Measurements from ENCODE around the gene NDUFA6.

Gene NDUFA6

DNA sequence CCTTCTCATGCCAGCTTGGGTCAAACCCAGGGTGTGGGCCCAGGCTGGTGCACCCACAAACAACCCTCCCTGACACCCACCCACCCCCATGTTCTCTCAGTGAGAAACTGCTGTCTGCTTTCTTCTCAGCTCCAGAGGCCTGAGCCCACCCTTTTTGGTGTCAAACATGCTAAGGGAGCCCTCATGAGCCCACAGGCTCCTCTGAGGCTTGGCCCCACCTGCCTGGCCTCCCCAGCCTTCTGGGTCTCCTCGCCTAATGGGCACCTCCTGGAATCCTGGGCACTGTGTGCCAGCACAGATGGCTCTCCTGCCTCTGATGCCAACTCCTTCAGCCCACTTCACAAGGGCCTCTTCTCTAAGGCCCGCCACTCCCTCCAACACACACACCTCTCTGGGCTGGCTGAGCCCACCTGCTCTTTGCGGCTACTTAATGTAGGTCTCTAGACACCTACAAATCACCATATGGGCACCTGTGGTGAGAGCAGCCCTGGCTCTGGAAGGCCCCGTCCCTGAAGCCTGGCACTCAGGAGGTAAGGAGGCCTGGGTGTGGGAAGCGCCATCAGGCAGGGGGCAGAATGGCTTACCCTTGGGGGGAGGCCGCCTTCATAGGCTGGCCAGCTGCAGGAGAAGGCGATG, 24.3 kb downstream of the NDUFA6 start (continued):
- TF ChIP-seq, protein P1, sequence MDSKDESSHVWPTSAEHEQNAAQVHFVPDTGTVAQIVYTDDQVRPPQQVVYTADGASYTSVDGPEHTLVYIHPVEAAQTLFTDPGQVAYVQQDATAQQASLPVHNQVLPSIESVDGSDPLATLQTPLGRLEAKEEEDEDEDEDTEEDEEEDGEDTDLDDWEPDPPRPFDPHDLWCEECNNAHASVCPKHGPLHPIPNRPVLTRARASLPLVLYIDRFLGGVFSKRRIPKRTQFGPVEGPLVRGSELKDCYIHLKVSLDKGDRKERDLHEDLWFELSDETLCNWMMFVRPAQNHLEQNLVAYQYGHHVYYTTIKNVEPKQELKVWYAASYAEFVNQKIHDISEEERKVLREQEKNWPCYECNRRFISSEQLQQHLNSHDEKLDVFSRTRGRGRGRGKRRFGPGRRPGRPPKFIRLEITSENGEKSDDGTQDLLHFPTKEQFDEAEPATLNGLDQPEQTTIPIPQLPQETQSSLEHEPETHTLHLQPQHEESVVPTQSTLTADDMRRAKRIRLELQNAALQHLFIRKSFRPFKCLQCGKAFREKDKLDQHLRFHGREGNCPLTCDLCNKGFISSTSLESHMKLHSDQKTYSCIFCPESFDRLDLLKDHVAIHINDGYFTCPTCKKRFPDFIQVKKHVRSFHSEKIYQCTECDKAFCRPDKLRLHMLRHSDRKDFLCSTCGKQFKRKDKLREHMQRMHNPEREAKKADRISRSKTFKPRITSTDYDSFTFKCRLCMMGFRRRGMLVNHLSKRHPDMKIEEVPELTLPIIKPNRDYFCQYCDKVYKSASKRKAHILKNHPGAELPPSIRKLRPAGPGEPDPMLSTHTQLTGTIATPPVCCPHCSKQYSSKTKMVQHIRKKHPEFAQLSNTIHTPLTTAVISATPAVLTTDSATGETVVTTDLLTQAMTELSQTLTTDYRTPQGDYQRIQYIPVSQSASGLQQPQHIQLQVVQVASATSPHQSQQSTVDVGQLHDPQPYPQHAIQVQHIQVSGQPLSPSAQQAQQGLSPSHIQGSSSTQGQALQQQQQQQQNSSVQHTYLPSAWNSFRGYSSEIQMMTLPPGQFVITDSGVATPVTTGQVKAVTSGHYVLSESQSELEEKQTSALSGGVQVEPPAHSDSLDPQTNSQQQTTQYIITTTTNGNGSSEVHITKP (tag by site-specific recombination; IDR thresholded peaks at IDR 0.05): no peak
- no peak for TF ChIP-seq GLI2 (tag by site-specific recombination; IDR thresholded peaks at IDR 0.05; ENCODE audit: borderline replicate concordance, low read depth)

DNA sequence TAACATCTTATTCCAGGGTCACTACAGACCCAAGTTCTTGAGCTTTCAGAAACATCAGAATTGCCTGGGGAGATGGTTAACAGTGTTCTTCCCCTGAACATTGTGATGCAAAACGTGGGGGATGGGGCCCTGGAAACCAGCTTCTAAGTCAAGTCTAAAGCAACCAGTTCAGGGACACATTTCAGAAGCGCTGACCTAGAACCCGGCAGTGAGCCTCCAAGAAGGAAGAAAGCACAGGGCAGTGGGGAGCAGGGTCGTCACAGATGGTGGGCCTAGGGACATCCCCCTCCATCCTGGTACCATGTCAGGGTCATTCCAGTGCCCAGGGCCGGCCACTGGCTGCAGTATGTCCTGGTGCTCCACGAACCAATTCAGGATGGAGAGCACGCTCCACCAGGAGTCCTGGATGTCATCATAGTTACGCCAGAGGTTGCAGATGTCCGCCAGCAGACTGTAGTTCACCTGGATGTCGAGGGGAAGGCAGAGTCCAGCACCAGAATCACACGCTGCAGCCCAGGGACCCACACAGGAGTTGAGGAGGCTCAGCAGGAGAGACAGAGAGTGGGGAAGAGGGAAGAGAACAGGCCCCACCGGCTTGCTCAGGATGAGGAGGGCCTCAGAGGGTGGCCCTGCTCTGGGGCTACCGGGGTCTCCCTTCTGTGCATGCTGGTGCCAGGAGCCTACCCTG, 25.0 kb downstream of the NDUFA6 start:
- TF ChIP-seq HOXD13 (CRISPR knock-in tag; IDR thresholded peaks at IDR 0.05; ENCODE audit: borderline replicate concordance) (no peak), KLF7 (tag by site-specific recombination; IDR thresholded peaks at IDR 0.05; ENCODE audit: borderline replicate concordance) (no peak), ZNF223 (tag by site-specific recombination; IDR thresholded peaks at IDR 0.05) (no peak), ZNF701 (tag by site-specific recombination; IDR thresholded peaks at IDR 0.05) (no peak), OSR2 (tag by site-specific recombination; IDR thresholded peaks at IDR 0.05) (no peak), ZNF610 (tag by site-specific recombination; IDR thresholded peaks at IDR 0.05; ENCODE audit: borderline replicate concordance) (no peak), GLIS1 (tag by site-specific recombination; IDR thresholded peaks at IDR 0.05) (no peak), ZNF184 (tag by site-specific recombination; IDR thresholded peaks at IDR 0.05) (no peak)
- TF ChIP-seq, protein P2, sequence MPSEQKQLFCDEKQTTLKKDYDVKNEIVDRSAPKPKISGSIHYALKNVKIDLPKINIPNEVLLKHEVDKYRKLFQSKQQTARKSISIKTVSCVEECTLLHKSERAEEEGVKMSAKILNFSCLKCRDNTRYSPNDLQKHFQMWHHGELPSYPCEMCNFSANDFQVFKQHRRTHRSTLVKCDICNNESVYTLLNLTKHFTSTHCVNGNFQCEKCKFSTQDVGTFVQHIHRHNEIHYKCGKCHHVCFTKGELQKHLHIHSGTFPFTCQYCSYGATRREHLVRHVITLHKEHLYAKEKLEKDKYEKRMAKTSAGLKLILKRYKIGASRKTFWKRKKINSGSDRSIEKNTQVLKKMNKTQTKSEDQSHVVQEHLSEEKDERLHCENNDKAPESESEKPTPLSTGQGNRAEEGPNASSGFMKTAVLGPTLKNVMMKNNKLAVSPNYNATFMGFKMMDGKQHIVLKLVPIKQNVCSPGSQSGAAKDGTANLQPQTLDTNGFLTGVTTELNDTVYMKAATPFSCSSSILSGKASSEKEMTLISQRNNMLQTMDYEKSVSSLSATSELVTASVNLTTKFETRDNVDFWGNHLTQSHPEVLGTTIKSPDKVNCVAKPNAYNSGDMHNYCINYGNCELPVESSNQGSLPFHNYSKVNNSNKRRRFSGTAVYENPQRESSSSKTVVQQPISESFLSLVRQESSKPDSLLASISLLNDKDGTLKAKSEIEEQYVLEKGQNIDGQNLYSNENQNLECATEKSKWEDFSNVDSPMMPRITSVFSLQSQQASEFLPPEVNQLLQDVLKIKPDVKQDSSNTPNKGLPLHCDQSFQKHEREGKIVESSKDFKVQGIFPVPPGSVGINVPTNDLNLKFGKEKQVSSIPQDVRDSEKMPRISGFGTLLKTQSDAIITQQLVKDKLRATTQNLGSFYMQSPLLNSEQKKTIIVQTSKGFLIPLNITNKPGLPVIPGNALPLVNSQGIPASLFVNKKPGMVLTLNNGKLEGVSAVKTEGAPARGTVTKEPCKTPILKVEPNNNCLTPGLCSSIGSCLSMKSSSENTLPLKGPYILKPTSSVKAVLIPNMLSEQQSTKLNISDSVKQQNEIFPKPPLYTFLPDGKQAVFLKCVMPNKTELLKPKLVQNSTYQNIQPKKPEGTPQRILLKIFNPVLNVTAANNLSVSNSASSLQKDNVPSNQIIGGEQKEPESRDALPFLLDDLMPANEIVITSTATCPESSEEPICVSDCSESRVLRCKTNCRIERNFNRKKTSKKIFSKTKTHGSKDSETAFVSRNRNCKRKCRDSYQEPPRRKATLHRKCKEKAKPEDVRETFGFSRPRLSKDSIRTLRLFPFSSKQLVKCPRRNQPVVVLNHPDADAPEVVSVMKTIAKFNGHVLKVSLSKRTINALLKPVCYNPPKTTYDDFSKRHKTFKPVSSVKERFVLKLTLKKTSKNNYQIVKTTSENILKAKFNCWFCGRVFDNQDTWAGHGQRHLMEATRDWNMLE (tag by site-specific recombination; conservative IDR thresholded peaks at IDR 0.05; ENCODE audit: low read depth): no peak
- CTCF ChIA-PET: no interaction called here

DNA sequence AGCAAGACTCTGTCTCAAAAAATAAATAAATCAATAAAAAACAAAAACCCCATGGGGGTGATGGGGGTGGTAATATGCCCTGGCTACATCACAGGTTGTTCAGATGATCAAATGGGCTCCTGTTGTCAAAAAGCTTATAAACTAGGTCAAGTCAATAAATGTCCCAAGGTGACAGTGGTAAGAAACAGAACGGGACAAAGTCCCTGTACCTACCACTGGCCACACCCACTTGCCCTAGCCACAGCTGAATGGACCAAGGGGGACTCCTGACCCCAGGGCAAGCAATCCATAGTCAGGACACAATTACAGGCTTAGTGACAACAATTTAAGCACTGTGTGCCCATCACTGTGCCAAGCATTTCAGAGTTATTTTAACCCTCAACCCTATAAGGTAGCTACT, 25.9 kb downstream of the NDUFA6 start:
- Histone ChIP-seq H3K9me3 (ENCODE audit: control insufficient read depth, insufficient read depth, low read depth, low read length) (no peaks in the 10 kb centered on the region), H3K4me1 (ENCODE audit: control insufficient read depth, insufficient read depth, low read length) (no peaks in the 10 kb centered on the region), H3K36me3 (ENCODE audit: control insufficient read depth in 2 of 2, insufficient read depth in 1 of 2, low read length in 2 of 2) (peaks cover 4 to 88% of the 10 kb centered on the region in 2 experiments; a peak in 2 of 3 replicates), H3K4me3 (ENCODE audit: low read depth, low read length) (no peak overlapping the region), H3K27ac (ENCODE audit: extremely low read depth, low read depth, low read length) (no peak overlapping the region)
- POLR2A ChIA-PET: no interaction called here
- no peak for TF ChIP-seq ZNF416 (tag by site-specific recombination; IDR thresholded peaks at IDR 0.05)
- no peak for TF ChIP-seq WT1 (tag by site-specific recombination; IDR thresholded peaks at IDR 0.05)
- no peak for TF ChIP-seq ZEB2 (tag by site-specific recombination; IDR thresholded peaks at IDR 0.05)
- TF ChIP-seq ZNF791 (tag by site-specific recombination; IDR thresholded peaks at IDR 0.05): no peak
- TF ChIP-seq ZNF366 (tag by site-specific recombination; conservative IDR thresholded peaks at IDR 0.05): no peak
- CTCF ChIA-PET: no interaction called here

More for the DNA sequence above, 25.0 kb downstream of the NDUFA6 start:
- H3K4me3 ChIP-seq (ENCODE audit: low read depth, low read length): no peak overlapping the region
- peaks cover 4 to 79% of the 10 kb centered on the region in 2 experiments; a peak in 2 of 3 replicates for H3K36me3 ChIP-seq (ENCODE audit: control insufficient read depth in 2 of 2, insufficient read depth in 1 of 2, low read length in 2 of 2)
- no peaks in the 10 kb centered on the region for H3K4me1 ChIP-seq (ENCODE audit: control insufficient read depth, insufficient read depth, low read length)
- H3K27ac ChIP-seq (ENCODE audit: extremely low read depth, low read depth, low read length): no peak overlapping the region
- POLR2A ChIA-PET: no interaction called here
- H3K9me3 ChIP-seq (ENCODE audit: control insufficient read depth, insufficient read depth, low read depth, low read length): no peaks in the 10 kb centered on the region
